DND-41 (cell line): ENCODE measurements around the gene COL4A6.

Source experiments
- ATAC-seq: fragments of 200-7000 bp; cut with Tn5 transposase; 3 replicates; pipeline ENCODE4 v1.9.1; 2021; ENCODE audit warnings: low read depth; ENCODE audit not compliant: insufficient read depth
- DNase-seq: peaks from one replicate; pipeline ENCODE4 v3.0.0-alpha.2; 2020
- H2AFZ ChIP-seq: 2 replicates; pipeline ENCODE4 v1.6.0; 2012; ENCODE audit warnings: low read depth, low read length
- H3K27ac ChIP-seq: 2 replicates; pipeline ENCODE4 v1.5.1; 2012; ENCODE audit warnings: low read length, inconsistent platforms
- H3K27me3 ChIP-seq: fragments of 200-600 bp; sonication (generic); 2 replicates; pipeline ENCODE4 v1.6.0; 2012; ENCODE audit warnings: low read length, mild to moderate bottlenecking, inconsistent platforms; ENCODE audit not compliant: insufficient read depth, poor library complexity
- H3K36me3 ChIP-seq: 2 replicates; pipeline ENCODE4 v1.5.1; 2012; ENCODE audit warnings: low read length, inconsistent platforms; ENCODE audit not compliant: insufficient read depth
- H3K4me1 ChIP-seq: 2 replicates; pipeline ENCODE4 v1.5.1; 2012; ENCODE audit warnings: mild to moderate bottlenecking, low read length; ENCODE audit not compliant: insufficient read depth
- H3K4me2 ChIP-seq: 2 replicates; pipeline ENCODE4 v1.6.0; 2012; ENCODE audit warnings: mild to moderate bottlenecking, moderate library complexity, low read length, inconsistent platforms; ENCODE audit not compliant: insufficient read depth
- H3K4me3 ChIP-seq, 2 experiments: fragments of 200-600 bp in 1 of 2; shearing (Covaris generic) in 1 of 2; 2 replicates each; pipeline ENCODE4 v1.5.1; 2012 to 2016; ENCODE audit warnings: inconsistent platforms in 2 of 2, low read length in 2 of 2, mild to moderate bottlenecking in 2 of 2, low read depth in 1 of 2, moderate library complexity in 1 of 2
- H3K79me2 ChIP-seq: 2 replicates; pipeline ENCODE4 v1.6.0; 2012; ENCODE audit warnings: low read length, inconsistent platforms; ENCODE audit not compliant: insufficient read depth
- H3K9ac ChIP-seq: 2 replicates; pipeline ENCODE4 v1.6.0; 2012; ENCODE audit warnings: low read depth, mild to moderate bottlenecking, inconsistent platforms, low read length, moderate library complexity
- H3K9me3 ChIP-seq: 2 replicates; pipeline ENCODE4 v1.5.1; 2012; ENCODE audit warnings: low read length, moderate library complexity, mild to moderate bottlenecking, inconsistent platforms; ENCODE audit not compliant: insufficient read depth, severe bottlenecking
- H4K20me1 ChIP-seq: 2 replicates; pipeline ENCODE4 v1.6.0; 2012; ENCODE audit warnings: low read length; ENCODE audit not compliant: insufficient read depth
- EZH2 ChIP-seq: IDR thresholded peaks from 3 replicates; pipeline ENCODE4 v1.6.1; 2012; ENCODE audit warnings: borderline replicate concordance, low read depth, mild to moderate bottlenecking, moderate library complexity, low read length, inconsistent platforms; ENCODE audit not compliant: severe bottlenecking
- TF ChIP-seq, protein P1 (sequence below): IDR thresholded peaks from 2 replicates; pipeline ENCODE4 v1.5.1; 2012; ENCODE audit warnings: borderline replicate concordance, low read length, moderate library complexity, mild to moderate bottlenecking; ENCODE audit not compliant: poor library complexity, severe bottlenecking; ENCODE audit errors: extremely low read depth

The COL4A6 gene

DNA sequence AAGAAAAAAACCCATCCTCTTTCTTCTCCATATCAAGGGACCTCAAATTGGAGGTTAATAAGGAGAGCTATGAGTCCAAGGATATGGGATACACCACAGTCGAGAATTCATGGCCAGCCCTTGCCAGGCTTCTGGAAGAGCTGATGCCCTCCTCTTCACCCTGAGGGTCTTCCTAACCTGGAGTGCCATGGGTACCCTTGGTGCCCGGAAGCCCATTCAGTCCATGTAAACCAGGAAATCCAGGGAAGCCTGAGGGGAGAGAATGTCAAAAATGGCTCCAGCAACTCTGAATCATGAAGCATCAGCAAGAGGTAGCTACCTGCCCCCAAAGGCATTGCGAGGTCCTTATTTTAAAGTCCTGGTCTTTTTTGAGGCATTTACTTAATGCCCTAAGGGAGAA is 268.5 kb downstream of the COL4A6 start:
- TF ChIP-seq, protein P1, sequence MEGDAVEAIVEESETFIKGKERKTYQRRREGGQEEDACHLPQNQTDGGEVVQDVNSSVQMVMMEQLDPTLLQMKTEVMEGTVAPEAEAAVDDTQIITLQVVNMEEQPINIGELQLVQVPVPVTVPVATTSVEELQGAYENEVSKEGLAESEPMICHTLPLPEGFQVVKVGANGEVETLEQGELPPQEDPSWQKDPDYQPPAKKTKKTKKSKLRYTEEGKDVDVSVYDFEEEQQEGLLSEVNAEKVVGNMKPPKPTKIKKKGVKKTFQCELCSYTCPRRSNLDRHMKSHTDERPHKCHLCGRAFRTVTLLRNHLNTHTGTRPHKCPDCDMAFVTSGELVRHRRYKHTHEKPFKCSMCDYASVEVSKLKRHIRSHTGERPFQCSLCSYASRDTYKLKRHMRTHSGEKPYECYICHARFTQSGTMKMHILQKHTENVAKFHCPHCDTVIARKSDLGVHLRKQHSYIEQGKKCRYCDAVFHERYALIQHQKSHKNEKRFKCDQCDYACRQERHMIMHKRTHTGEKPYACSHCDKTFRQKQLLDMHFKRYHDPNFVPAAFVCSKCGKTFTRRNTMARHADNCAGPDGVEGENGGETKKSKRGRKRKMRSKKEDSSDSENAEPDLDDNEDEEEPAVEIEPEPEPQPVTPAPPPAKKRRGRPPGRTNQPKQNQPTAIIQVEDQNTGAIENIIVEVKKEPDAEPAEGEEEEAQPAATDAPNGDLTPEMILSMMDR = no peak
- TF ChIP-seq EZH2 = no peak
- no peaks in the 10 kb centered on the region for H3K27me3 ChIP-seq

DNA sequence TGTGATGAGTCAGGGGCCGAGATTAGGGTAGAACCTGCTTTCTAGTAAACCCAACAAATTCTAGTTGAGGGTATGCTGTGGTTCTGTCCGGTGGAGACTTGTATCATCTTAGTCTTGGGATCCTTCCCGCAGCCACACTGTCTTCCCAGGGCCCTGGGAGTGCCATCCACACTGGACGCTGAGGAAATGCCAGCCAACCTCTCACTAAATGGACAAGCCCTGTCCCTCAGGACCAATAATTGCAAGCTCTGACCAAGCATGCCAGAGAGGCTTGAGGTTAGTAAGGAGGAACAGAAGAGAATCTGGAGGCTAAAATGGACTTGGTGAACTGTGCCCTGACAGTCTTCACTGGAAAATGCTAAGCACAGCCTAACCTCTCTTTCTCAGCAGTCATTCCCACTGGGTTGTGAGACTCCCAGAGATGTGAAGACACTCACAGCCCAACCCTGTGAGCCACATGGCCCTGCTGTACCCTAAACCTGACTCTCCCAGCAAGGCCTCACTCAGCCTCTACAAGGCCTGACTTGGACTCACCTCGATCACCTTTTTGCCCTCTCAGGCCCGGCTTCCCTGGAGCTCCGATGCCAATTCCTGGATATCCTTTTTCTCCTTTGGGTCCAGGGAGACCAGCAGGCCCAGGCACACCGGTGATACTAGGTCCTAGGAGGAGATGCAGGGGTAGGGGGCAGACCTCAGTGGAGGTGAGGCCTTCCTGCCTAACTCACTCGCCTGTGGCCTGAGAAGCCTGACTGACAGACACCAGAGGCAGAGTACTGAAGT is 269.1 kb downstream of the COL4A6 start:
- Histone ChIP-seq H3K27me3 (no peaks in the 10 kb centered on the region), H3K27ac (no peak overlapping the region), H3K9me3 (no peaks in the 10 kb centered on the region), H3K4me3 (no peak overlapping the region), H3K9ac (no peak overlapping the region), H3K79me2 (no peaks in the 10 kb centered on the region), H2AFZ (no peak overlapping the region), H3K4me1 (no peaks in the 10 kb centered on the region), H3K4me2 (no peak overlapping the region), H4K20me1 (no peaks in the 10 kb centered on the region), H3K36me3 (no peaks in the 10 kb centered on the region)
- DNase-seq = no peak
- no peak for ATAC-seq
- no peak for TF ChIP-seq EZH2
- TF ChIP-seq, protein P1 = no peak

More for the DNA sequence above, 268.5 kb downstream of the COL4A6 start:
- Histone ChIP-seq H3K9me3 (no peaks in the 10 kb centered on the region), H3K27ac (no peak overlapping the region), H3K4me1 (no peaks in the 10 kb centered on the region), H3K4me2 (no peak overlapping the region), H4K20me1 (no peaks in the 10 kb centered on the region), H3K36me3 (no peaks in the 10 kb centered on the region), H2AFZ (no peak overlapping the region), H3K4me3 (no peak overlapping the region), H3K9ac (no peak overlapping the region), H3K79me2 (no peaks in the 10 kb centered on the region)
- DNase-seq = no peak
- no peak for ATAC-seq

DNA sequence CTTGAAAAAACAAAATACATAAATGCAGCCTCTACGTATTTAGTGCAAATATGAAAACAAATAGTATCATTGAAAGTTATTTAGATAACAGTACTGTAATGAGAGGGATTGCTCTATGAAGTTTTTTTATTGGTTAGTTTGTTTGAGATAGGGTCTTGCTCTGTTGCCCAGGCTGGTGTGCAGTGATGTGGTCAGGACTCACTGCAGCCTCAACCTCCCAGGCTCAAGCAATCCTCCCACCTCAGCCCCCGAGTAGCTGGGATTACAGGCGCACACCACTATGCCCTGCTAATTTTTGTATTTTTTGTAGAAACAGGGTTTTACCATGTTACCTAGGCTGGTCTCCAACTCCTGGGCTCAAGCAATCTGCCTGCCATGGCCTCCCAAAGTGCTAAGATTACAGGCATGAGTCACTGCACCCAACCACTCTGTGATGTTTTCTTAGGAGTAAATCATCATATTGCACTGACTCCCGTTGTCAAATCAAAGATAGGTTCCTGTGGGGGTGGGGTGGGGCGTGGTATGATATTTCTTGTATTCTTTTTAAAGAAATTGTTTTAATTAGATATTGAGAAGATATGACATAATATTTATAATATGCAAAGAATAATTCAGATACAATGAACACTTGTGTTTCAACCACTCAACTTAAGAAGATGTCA is 270.9 kb downstream of the COL4A6 start:
- no peaks in the 10 kb centered on the region for H3K79me2 ChIP-seq
- ATAC-seq (no peak), DNase-seq (no peak)
- H3K9me3 ChIP-seq = no peaks in the 10 kb centered on the region
- H2AFZ ChIP-seq = no peak overlapping the region
- no peak overlapping the region for H3K27ac ChIP-seq
- H3K27me3 ChIP-seq = no peaks in the 10 kb centered on the region
- TF ChIP-seq, protein P1 = no peak
- no peak for TF ChIP-seq EZH2
- H4K20me1 ChIP-seq = no peaks in the 10 kb centered on the region
- no peaks in the 10 kb centered on the region for H3K36me3 ChIP-seq
- H3K4me2 ChIP-seq = no peak overlapping the region
- H3K4me3 ChIP-seq = no peak overlapping the region
- no peaks in the 10 kb centered on the region for H3K4me1 ChIP-seq
- no peak overlapping the region for H3K9ac ChIP-seq
